ENCODE results near the gene EFNB1.
"Not testable (repeated sequence)": the region's sequence is repeated elsewhere in the genome, so short reads cannot be mapped to it uniquely, and the experiment has no call there.

The EFNB1 gene

GRCh38 chrX:68828740-68829581, at the start of gene EFNB1:
EFNB1 (plus strand) TSS chrX:68829021; CDS start chrX:68829777, 756 bp downstream.
- peak; percentile 87 for DNase-seq

- not testable (repeated sequence) for DNase-seq
Observed at GRCh38 chrX:68781295-68781694, 47.5 kb upstream of the EFNB1 start.

DNA sequence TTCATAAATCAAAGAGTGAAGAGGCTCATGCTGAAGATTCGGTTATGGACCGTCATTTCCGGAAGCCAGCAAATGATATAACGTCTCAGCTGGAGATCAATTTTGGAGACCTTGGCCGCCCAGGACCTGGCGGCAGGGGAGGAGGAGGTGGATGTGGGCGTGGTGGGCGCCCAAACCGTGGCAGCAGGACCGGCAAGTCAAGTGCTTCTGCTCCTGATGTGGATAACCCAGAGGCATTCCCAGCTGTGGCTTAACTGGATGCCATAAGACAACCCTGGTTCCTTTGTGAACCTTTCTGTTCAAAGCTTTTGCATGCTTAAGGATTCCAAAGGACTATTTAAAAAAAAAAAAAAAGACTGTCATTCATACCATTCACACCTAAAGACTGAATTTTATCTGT, 44.0 kb upstream of the EFNB1 start:
- no peak for DNase-seq

GRCh38 chrX:68786581-68786980, 42.2 kb upstream of the EFNB1 start:
- not testable (repeated sequence) for DNase-seq

DNA sequence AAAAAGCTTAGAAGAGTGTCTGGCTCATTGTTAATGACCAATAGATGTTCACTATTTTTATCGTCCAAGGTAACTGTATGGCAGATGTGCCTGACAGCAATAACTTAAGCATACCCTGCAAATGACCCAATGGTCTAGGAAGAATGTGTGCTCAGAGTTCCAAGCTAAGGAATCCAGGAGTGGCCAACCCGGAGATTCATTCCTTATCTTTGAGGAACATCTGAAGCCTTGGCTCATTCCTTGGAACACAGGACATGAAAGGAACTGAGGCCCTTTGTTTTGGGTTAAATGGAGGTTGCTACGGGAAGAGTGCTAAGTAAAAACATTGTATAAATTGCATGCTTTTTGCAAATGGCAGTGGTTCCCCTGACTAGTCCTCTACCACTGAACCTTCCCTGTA, 38.9 kb upstream of the EFNB1 start:
- DNase-seq = no peak

- no peak for DNase-seq
Observed at GRCh38 chrX:68792083-68792482, 36.7 kb upstream of the EFNB1 start.

DNA sequence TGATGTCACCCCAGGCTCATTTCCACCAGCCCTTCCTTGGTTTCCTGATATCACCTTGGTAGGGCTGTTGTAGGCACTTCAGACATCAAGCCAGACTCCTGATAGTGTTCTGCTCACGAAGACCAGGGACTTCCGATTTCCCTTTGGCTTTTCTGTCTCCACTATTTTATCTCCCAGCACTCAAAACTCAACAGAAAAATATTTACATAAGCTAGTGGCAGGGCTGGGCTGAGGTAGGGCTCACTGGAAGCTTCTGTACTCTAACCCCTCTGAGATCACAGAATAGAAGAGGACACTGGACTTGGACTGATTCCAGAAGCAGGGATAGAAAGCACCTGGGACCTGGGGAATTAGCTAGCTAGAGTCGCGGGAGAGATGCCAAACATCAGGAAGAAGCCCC, 34.4 kb upstream of the EFNB1 start:
- no peak for DNase-seq

- no peak for DNase-seq
Observed at GRCh38 chrX:68795741-68796140, 33.1 kb upstream of the EFNB1 start.

GRCh38 chrX:68798400-68798799, 30.4 kb upstream of the EFNB1 start:
- DNase-seq = not testable (repeated sequence)

DNA sequence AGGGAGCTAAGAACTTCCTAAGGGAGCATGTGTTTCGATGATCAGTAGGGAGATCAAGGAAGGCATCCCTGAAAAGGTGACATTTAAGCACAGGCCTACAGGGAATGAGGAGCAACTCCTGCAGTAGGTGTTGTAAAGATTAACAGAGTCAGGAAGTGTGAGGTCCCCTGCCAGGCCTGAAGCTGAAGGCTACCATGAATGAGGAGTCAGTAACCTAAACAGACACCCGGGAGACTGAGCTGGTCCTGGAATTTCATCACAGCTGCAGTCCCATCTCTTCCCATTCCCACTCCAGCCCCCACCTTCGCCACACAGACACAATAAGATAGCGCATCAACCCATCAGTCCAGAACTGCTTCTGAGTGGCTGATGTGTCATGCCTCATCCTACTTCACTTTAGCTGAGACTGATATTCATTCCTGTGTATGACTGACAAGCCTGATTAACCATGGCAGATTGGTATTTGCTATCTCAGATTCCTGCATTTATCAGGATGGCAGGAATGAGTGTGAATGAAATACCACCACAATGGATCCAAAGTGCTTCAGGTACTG, 27.0 kb upstream of the EFNB1 start:
- no peak for DNase-seq

GRCh38 chrX:68807818-68808217, 21.0 kb upstream of the EFNB1 start:
- DNase-seq = no peak

GRCh38 chrX:68808686-68809357, 20.0 kb upstream of the EFNB1 start:
- no peak for DNase-seq

- no peak for DNase-seq
Observed at GRCh38 chrX:68820476-68821110, 8.2 kb upstream of the EFNB1 start.

- no peak for DNase-seq
Observed at GRCh38 chrX:68821616-68822015, 7.2 kb upstream of the EFNB1 start.

- peak; percentile 55 for DNase-seq
Observed at GRCh38 chrX:68822641-68823410, 6.0 kb upstream of the EFNB1 start.

DNA sequence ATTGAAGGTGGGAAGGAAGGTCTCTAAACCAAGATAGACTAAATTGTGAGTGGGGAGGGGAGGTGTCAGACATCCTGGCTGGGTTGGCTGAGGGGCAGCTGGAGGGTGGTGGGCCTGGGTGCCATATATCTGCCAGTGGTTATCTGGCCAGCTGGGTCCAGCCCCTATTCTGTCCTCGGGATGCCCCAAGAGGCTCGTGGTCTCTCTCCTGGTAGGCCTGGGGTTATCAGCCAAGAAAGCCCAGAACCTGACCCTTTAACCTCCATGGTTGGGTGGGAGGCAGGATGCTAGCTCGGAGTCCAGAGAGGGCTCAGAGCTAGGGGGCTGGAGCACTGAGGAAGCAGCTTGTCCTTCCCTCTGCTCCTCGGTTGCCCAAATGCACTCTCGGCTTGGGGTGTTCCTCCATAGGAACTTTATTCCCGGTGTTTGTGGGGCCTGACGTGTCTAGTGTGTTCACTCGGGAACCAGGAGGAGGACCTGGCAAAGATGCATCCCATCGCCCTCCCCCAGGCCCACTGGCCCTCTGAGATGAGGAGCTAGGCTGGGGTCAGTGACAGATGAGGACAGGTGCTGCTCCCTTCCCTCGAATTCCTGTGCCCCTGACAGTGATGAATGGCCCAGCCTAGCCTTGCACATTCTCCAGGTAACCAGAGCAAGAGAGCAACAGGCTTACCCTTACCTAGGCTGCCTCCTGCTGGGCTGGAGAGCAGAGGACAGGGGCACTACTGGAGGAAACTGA, 5.2 kb upstream of the EFNB1 start:
- DNase-seq = peak; percentile 38

DNA sequence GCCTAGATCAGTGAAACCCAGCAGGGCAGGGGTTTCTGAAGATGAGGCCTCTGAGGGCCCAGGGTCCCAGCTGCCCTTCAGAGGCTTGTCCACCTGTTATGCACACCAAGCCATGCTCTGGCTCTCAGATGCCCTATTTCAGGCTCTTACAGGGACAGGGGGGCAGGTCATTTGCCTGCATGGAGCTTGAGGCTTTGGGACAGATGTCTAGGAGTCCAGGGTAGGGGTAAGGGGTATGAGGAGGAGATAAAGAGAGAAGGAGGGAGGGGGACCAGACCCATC, 4.7 kb upstream of the EFNB1 start:
- no peak for DNase-seq

- no peak for DNase-seq
Observed at GRCh38 chrX:68824565-68825125, 4.2 kb upstream of the EFNB1 start.

DNA sequence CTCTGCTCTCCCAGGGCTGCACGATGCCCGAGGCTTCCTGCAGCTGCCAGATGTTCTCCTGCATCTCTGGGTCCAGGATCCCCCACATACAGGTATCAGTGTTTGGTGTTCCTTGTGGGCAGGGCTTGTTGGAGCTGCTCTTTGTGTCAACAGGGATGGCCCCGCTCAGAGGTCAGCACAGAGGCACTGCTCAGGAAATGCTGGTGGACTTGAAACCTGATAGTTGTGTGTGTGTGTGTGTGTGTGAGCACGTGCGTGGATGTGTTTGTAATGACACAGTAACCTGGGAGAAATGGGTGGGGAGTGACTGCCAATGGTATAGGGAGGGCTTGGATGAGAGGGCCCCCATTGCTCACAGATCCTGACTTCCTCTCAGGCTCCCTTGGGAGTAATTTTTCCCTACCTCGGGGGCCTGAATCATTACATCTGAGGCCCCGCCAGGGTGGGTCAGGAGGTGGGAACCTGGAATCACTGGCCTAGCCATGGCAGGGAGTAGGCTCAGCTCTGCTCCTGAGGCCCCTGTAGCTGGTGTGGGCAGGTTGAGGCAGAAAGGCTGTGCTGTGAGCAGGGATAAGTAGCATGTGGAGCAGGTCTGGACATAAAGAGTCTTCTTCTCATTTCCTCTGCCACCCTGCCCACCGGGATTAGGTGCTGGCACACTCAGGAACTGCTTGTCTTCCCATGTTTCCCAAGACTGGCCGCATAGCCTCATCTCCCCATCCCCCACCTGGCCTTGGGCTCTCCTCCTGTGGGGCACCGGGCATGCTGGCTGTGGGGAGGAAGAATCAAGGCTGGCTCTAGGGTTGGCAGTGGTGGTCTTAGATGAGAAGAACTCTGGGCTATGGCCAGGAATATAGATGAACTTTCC, 2.5 kb upstream of the EFNB1 start:
- peak; percentile 52 for DNase-seq

- no peak for DNase-seq
Observed at GRCh38 chrX:68827256-68827655, 1.6 kb upstream of the EFNB1 start.
